HEK293 (cell line): ENCODE results near the gene SLC2A2.

Experiments
- CTCF ChIP-seq: fragments of 450-650 bp; formaldehyde crosslinking; IDR thresholded peaks from 2 replicates; pipeline ENCODE4 v1.5.1; 2016; ENCODE audit warnings: missing biosample characterization, missing genetic modification characterization
- IKZF3 ChIP-seq: fragments of 450-650 bp; IDR thresholded peaks from 2 replicates; pipeline ENCODE4 v1.5.0; 2018; ENCODE audit warnings: missing biosample characterization, mild to moderate bottlenecking, missing genetic modification characterization, moderate library complexity
- ZNF23 ChIP-seq: fragments of 450-650 bp; formaldehyde crosslinking; IDR thresholded peaks from 2 replicates; pipeline ENCODE4 v1.5.1; 2016; ENCODE audit warnings: missing biosample characterization, missing genetic modification characterization, borderline replicate concordance
- ZNF324 ChIP-seq: fragments of 450-650 bp; formaldehyde crosslinking; IDR thresholded peaks from 2 replicates; pipeline ENCODE4 v1.5.1; 2016; ENCODE audit warnings: missing biosample characterization, missing genetic modification characterization
- ZNF449 ChIP-seq: fragments of 450-650 bp; formaldehyde crosslinking; IDR thresholded peaks from 2 replicates; pipeline ENCODE4 v1.5.1; 2017; ENCODE audit warnings: missing biosample characterization, mild to moderate bottlenecking, missing genetic modification characterization, moderate library complexity

DNA sequence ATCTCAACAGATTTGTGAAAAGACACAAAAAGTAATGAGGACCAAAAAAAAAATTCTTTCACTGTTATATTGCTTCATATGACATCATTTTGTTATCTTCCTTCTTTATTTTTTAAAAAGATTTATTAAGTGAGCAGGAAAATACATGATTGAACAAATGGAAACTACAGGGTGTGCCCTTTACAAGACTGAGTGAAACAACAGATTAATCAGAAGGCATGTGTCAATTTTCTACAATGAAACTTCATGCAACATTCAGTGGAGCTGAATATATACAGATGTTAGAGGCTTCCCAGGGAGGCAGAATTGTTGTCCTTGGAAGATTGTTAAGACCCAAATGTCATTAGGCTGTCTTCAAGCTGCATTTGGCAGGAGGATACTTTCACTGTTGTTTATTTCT is 28.4 kb upstream of the SLC2A2 start:
- TF ChIP-seq IKZF3 (tag by site-specific recombination) (no peak), CTCF (tag by site-specific recombination) (no peak), ZNF23 (tag by site-specific recombination) (no peak), ZNF449 (no peak), ZNF324 (no peak)
